HepG2 (cell line): Measurements from ENCODE around the gene SERPIND1. TPM values are rescaled to one million over a fixed set of nuclear protein-coding genes. Genes with fewer than 3 reads are reported as not detected.
A peak's percentile ranks its signal among the peaks of the same experiment; 100 is the strongest.

Source experiments
- ATAC-seq: fragments of 200-7000 bp; cut with Tn5 transposase; 3 replicates; pipeline ENCODE4 v1.9.1; 2020; ENCODE audit warnings: mild to moderate bottlenecking, moderate library complexity
- BruUV-seq: library from RNA; stranded (reverse); fragments of 400-500 nt; replicated peaks from 2 replicates; lab custom pipeline; 2021; lab: Mats Ljungman, UMichigan
- CTCF ChIA-PET: fragments of 300-600 bp; formaldehyde crosslinking; extraction: SDS; loops from one replicate; lab custom pipeline; 2021; ENCODE audit warnings: low total read pairs, inconsistent platforms, low intra/inter-chr PET ratio; lab: Yijun Ruan, JAX
- POLR2A ChIA-PET: fragments of 350-600 bp; sonication (Branson Sonifier 250); formaldehyde crosslinking; loops from one replicate; lab custom pipeline; 2020; ENCODE audit warnings: antibody characterized with exemption, inconsistent platforms; lab: Yijun Ruan, JAX
- DNase-seq: peaks from one replicate; pipeline ENCODE4 v3.0.0-alpha.2; 2015; ENCODE audit warnings: low spot score
- FAIRE-seq: peaks from 3 replicates; lab custom pipeline; 2011; peaks lifted over from hg19 to GRCh38; lab: Jason Lieb, UNC
- H2AFZ ChIP-seq: one replicate; pipeline ENCODE4 v1.6.1; 2011; ENCODE audit warnings: low read length, inconsistent platforms
- H3K27ac ChIP-seq: fragments of 300-600 bp; 3 replicates; pipeline ENCODE4 v1.8.0; 2011; ENCODE audit warnings: mixed run types, mild to moderate bottlenecking, mixed read lengths, low read length, inconsistent platforms; ENCODE audit not compliant: insufficient read depth; ENCODE audit errors: extremely low read length
- H3K27me3 ChIP-seq, 2 experiments: fragments of 200-600 bp in 1 of 2; 2 replicates in 1 of 2; 3 replicates in 1 of 2; pipeline versions ENCODE4 v1.6.0 to v1.8.0; 2011; ENCODE audit warnings: low read length in 2 of 2, mild to moderate bottlenecking in 2 of 2, moderate library complexity in 2 of 2, inconsistent platforms in 1 of 2; ENCODE audit not compliant: insufficient read depth in 2 of 2, control insufficient read depth in 1 of 2
- H3K36me3 ChIP-seq, 2 experiments: fragments of 200-600 bp in 1 of 2; replicated peaks in 1 of 2; 2 replicates in 1 of 2; 3 replicates in 1 of 2; pipeline versions ENCODE4 v1.5.1 to v1.8.0; 2011; ENCODE audit warnings: low read length in 2 of 2, inconsistent platforms in 1 of 2; ENCODE audit not compliant: insufficient read depth in 2 of 2, control insufficient read depth in 1 of 2
- H3K4me1 ChIP-seq: 2 replicates; pipeline ENCODE4 v1.5.1; 2012; ENCODE audit warnings: low read length, inconsistent platforms; ENCODE audit not compliant: insufficient read depth
- H3K4me2 ChIP-seq: 2 replicates; pipeline ENCODE4 v1.6.0; 2011; ENCODE audit warnings: low read depth, low read length, inconsistent platforms
- H3K4me3 ChIP-seq, 3 experiments: fragments of 200-600 bp in 1 of 3; sonication (generic), shearing (Covaris generic) in 1 of 3; replicated peaks in 1 of 3; 2 replicates each; pipeline ENCODE4 v1.5.1; 2011 to 2016; ENCODE audit warnings: low read length in 3 of 3, inconsistent platforms in 2 of 3, low read depth in 2 of 3, mild to moderate bottlenecking in 2 of 3, control low read depth in 1 of 3, mixed read lengths in 1 of 3; ENCODE audit not compliant: insufficient read depth in 1 of 3
- H3K79me2 ChIP-seq: one replicate; pipeline ENCODE4 v1.6.1; 2011; ENCODE audit warnings: low read length, inconsistent platforms; ENCODE audit not compliant: insufficient read depth
- H3K9ac ChIP-seq: 2 replicates; pipeline ENCODE4 v1.6.0; 2011; ENCODE audit warnings: mild to moderate bottlenecking, low read depth, low read length, inconsistent platforms; ENCODE audit not compliant: insufficient read depth
- H3K9me3 ChIP-seq: 2 replicates; pipeline ENCODE4 v1.5.1; 2012; ENCODE audit warnings: mild to moderate bottlenecking, low read length
- H4K20me1 ChIP-seq: 2 replicates; pipeline ENCODE4 v1.6.0; 2011; ENCODE audit warnings: inconsistent platforms, mild to moderate bottlenecking, low read length, moderate library complexity; ENCODE audit not compliant: insufficient read depth
- ARNTL ChIP-seq: sonication (generic); formaldehyde crosslinking; IDR thresholded peaks from 2 replicates; pipeline ENCODE4 v1.4.0; 2020; ENCODE audit warnings: mild to moderate bottlenecking, missing genetic modification reagents
- ATM ChIP-seq: fragments of 450-650 bp; IDR thresholded peaks from 2 replicates; pipeline ENCODE4 v1.7.1; 2017; ENCODE audit warnings: mild to moderate bottlenecking, borderline replicate concordance
- FOXK2 ChIP-seq: fragments of 450-650 bp; IDR thresholded peaks from 2 replicates; pipeline ENCODE4 v1.6.1; 2016
- MTA3 ChIP-seq: sonication (generic); formaldehyde crosslinking; IDR thresholded peaks from 2 replicates; pipeline ENCODE4 v1.4.0; 2020; ENCODE audit warnings: missing genetic modification reagents
- NFYB ChIP-seq: sonication (generic); formaldehyde crosslinking; IDR thresholded peaks from 2 replicates; pipeline ENCODE4 v1.4.0; 2020; ENCODE audit warnings: missing genetic modification reagents
- PAWR ChIP-seq: sonication (generic); formaldehyde crosslinking; IDR thresholded peaks from 2 replicates; pipeline ENCODE4 v1.4.0; 2020; ENCODE audit warnings: missing genetic modification reagents, mild to moderate bottlenecking, borderline replicate concordance
- RARG ChIP-seq: sonication (generic); formaldehyde crosslinking; IDR thresholded peaks from 2 replicates; pipeline ENCODE4 v1.4.0; 2020; ENCODE audit warnings: low read depth, mild to moderate bottlenecking, missing genetic modification reagents
- SIX4 ChIP-seq: sonication (generic); formaldehyde crosslinking; IDR thresholded peaks from 2 replicates; pipeline ENCODE4 v1.4.0; 2020; ENCODE audit warnings: missing genetic modification reagents
- ZEB1 ChIP-seq: IDR thresholded peaks from 2 replicates; pipeline ENCODE4 v1.6.1; 2012; ENCODE audit warnings: mild to moderate bottlenecking, low read depth, inconsistent platforms; ENCODE audit not compliant: insufficient replicate concordance
- ZNF605 ChIP-seq: sonication (generic); formaldehyde crosslinking; IDR thresholded peaks from 2 replicates; pipeline ENCODE4 v1.8.0; 2022; ENCODE audit warnings: mild to moderate bottlenecking, missing genetic modification reagents
- WGBS: methylation state at CpG from one replicate; pipeline ENCODE4 v1.1.6; 2017; ENCODE audit warnings: low lambda C conversion rate; 5-methylcytosine and 5-hydroxymethylcytosine counted together
- in situ Hi-C: cut with HindIII; loops from 2 replicates; pipeline ENCODE4 v1.10.0; 2017; ENCODE audit warnings: low pct_unique_long_range_greater_than_20kb; ENCODE audit not compliant: extremely low pct_ligation_motif_present
- intact Hi-C: fragments of 100-400 bp; cut with micrococcal nuclease; formaldehyde crosslinking; loops from one replicate; pipeline ENCODE4 v1.10.0; 2022; ENCODE audit not compliant: unreplicated experiment
- polyA plus RNA-seq, 8 experiments: library from polyadenylated mRNA; depleted of rRNA in 3 of 8; stranded (reverse) in 7 of 8; unstranded in 1 of 8; fragments of >200 nt; fragmentation: Illumina TruSeq in 4 of 8; extraction: Trizol in 4 of 8; gene quantifications; 2 replicates each; pipeline versions ENCODE4 v1.2.1 to v1.2.3, GENCODE V29; 2011 to 2016; ENCODE audit warnings: low read depth in 4 of 8, missing spikeins in 1 of 8, mixed read lengths in 1 of 8; ENCODE audit not compliant: insufficient read depth in 1 of 8
- total RNA-seq, 5 experiments: library from RNA; depleted of rRNA; stranded (reverse); fragments of >200 nt; fragmentation: Illumina TruSeq; extraction: Trizol; gene quantifications; 2 replicates each; pipeline ENCODE4 v1.2.3, GENCODE V29; 2016; ENCODE audit warnings: low read depth in 1 of 5
- TF ChIP-seq, protein P1 (sequence below): sonication (generic); formaldehyde crosslinking; IDR thresholded peaks from 2 replicates; pipeline ENCODE4 v1.5.0; 2020; ENCODE audit warnings: missing genetic modification reagents
- TF ChIP-seq, protein P2 (sequence below): sonication (generic); formaldehyde crosslinking; IDR thresholded peaks from 2 replicates; pipeline ENCODE4; 2020; ENCODE audit warnings: missing genetic modification reagents, mild to moderate bottlenecking, borderline replicate concordance

SERPIND1 gene
- total and polyA plus RNA-seq, 2 of the 13 experiments (the other 11 are each of a cell fraction or from before 2014, with no cell fraction given) = 111 to 350 TPM

DNA sequence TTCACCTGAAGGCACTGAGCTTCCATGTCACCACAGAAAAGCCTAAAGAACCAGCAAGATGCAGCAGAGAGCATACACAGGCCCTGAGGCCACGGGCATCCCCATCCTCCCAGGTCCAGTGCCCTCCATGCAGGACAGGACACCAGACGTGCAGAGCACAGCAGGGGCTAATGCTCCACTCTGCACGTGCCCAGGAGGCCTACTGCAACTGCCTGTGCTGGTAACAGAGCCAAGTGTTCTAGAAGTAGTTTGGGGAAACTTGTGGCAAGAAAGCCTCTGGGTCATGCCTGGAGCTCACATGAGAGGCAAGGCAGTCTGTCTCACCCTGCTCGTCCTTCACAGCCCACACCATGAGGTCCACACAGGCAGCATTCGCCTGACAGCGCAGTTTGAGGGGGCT is 30.7 kb downstream of the SERPIND1 start:
- FAIRE-seq = no peak
- WGBS = 95% methylated on average over 3 of the region's 6 CpGs
- Histone ChIP-seq H3K27ac (no peak overlapping the region), H2AFZ (no peak overlapping the region), H3K79me2 (no peaks in the 10 kb centered on the region), H3K4me1 (no peaks in the 10 kb centered on the region), H3K36me3 (peaks cover 20 to 78% of the 10 kb centered on the region in 2 experiments; a peak in 4 of 5 replicates), H3K4me3 (no peak overlapping the region), H3K9ac (no peak overlapping the region), H3K27me3 (no peaks in the 10 kb centered on the region), H3K9me3 (no peaks in the 10 kb centered on the region), H4K20me1 (no peaks in the 10 kb centered on the region), H3K4me2 (no peak overlapping the region)
- ChIA-PET CTCF (interaction anchor here (1.7 kb wide), 1 partner anchor 81 kb away, joined by 12 read pairs; no protein-coding TSS in a partner anchor), POLR2A (interaction anchor here (0.5 to 1.1 kb wide), 4 partner anchors 23 to 197 kb away, joined by 3 to 4 read pairs (median 3); partner anchors contain the start of gene THAP7)
- peak; percentile 26; the same call in 2 of the 3 replicates for ATAC-seq
- in situ Hi-C loops = no loop called here
- intact Hi-C loops = loop anchor here (1.0 kb wide), 1 partner anchor 81 kb away; no protein-coding TSS in a partner anchor
- DNase-seq = no peak
- TF ChIP-seq ZEB1 = no peak
- no peak for TF ChIP-seq PAWR (CRISPR knock-in tag)
- TF ChIP-seq, protein P1, sequence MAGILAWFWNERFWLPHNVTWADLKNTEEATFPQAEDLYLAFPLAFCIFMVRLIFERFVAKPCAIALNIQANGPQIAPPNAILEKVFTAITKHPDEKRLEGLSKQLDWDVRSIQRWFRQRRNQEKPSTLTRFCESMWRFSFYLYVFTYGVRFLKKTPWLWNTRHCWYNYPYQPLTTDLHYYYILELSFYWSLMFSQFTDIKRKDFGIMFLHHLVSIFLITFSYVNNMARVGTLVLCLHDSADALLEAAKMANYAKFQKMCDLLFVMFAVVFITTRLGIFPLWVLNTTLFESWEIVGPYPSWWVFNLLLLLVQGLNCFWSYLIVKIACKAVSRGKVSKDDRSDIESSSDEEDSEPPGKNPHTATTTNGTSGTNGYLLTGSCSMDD = no peak
- no peak for TF ChIP-seq RARG (CRISPR knock-in tag)
- TF ChIP-seq ATM = no peak
- TF ChIP-seq ARNTL (CRISPR knock-in tag) = no peak
- no peak for TF ChIP-seq FOXK2
- TF ChIP-seq MTA3 = no peak
- TF ChIP-seq NFYB (CRISPR knock-in tag) = no peak
- no peak for TF ChIP-seq SIX4 (CRISPR knock-in tag)
- TF ChIP-seq, protein P2, sequence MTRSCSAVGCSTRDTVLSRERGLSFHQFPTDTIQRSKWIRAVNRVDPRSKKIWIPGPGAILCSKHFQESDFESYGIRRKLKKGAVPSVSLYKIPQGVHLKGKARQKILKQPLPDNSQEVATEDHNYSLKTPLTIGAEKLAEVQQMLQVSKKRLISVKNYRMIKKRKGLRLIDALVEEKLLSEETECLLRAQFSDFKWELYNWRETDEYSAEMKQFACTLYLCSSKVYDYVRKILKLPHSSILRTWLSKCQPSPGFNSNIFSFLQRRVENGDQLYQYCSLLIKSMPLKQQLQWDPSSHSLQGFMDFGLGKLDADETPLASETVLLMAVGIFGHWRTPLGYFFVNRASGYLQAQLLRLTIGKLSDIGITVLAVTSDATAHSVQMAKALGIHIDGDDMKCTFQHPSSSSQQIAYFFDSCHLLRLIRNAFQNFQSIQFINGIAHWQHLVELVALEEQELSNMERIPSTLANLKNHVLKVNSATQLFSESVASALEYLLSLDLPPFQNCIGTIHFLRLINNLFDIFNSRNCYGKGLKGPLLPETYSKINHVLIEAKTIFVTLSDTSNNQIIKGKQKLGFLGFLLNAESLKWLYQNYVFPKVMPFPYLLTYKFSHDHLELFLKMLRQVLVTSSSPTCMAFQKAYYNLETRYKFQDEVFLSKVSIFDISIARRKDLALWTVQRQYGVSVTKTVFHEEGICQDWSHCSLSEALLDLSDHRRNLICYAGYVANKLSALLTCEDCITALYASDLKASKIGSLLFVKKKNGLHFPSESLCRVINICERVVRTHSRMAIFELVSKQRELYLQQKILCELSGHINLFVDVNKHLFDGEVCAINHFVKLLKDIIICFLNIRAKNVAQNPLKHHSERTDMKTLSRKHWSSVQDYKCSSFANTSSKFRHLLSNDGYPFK = no peak
- no peak for TF ChIP-seq ZNF605 (CRISPR knock-in tag)
- TF ChIP-seq, all 625 proteins: peak for 0
- no TSS peak for BruUV-seq
